Hepatocyte (in vitro differentiated cells): ENCODE measurements around the gene FBXO41.

Experiments
- CTCF ChIP-seq: fragments of 200-600 bp; sonication (generic); IDR thresholded peaks from 2 replicates; pipeline ENCODE4 v1.5.1; 2016; ENCODE audit warnings: antibody characterized with exemption, mild to moderate bottlenecking; ENCODE audit not compliant: poor library complexity
- EZH2 ChIP-seq: fragments of 200-600 bp; sonication (generic); IDR thresholded peaks from 2 replicates; pipeline ENCODE4 v1.6.1; 2016; ENCODE audit warnings: antibody characterized with exemption, mild to moderate bottlenecking, borderline replicate concordance
- EZH2phosphoT487 ChIP-seq: fragments of 200-600 bp; sonication (generic); IDR thresholded peaks from one replicate; pipeline ENCODE4 v1.6.1; 2018; ENCODE audit warnings: antibody characterized with exemption, mild to moderate bottlenecking, low read depth, moderate library complexity; ENCODE audit not compliant: unreplicated experiment, severe bottlenecking

- TF ChIP-seq CTCF (no peak), EZH2 (no peak), EZH2phosphoT487 (no peak)
These were observed 4.4 kb downstream of the FBXO41 start for GRCh38 chr2:73279852-73280251.
